ENCODE results near the gene FAM193B.
"Not testable (repeated sequence)": the region's sequence is repeated elsewhere in the genome, so short reads cannot be mapped to it uniquely, and the experiment has no call there.

Gene FAM193B

DNA sequence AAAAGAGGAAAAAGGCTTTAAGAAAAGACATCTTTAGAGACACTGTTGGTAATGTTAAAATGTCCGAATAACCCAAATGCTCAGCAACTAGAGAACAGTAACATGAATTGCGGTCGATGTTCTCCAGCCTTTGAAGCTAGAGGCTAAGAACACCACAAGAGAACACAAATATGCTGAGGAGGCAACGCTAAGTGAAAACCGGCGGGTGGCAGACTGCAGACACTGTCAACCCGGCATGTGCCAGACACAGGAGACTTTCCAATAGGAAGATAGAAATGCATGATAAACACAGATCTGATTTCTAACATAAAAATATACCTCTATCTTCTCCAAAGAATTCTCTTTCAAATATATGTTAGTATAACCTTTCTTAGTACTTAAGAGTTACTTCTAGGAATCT, 19.2 kb downstream of the FAM193B start:
- no peak overlapping the region for H3K4me3 ChIP-seq (ENCODE audit: low read length)
- no peak overlapping the region for H3K4me2 ChIP-seq (ENCODE audit: low read length)
- no peaks in the 10 kb centered on the region for H3K9me2 ChIP-seq (replicated peaks; ENCODE audit: control insufficient read depth, low read length)
- H3K9me3 ChIP-seq (ENCODE audit: control insufficient read depth, insufficient read depth, low read length) = no peaks in the 10 kb centered on the region
- H3K27me3 ChIP-seq (ENCODE audit: control insufficient read depth, low read length) = no peaks in the 10 kb centered on the region
- H3K36me3 ChIP-seq (ENCODE audit: control insufficient read depth, low read length) = peaks cover 81% of the 10 kb centered on the region
- no peak for TF ChIP-seq EZH2phosphoT487 (IDR thresholded peaks at IDR 0.05; ENCODE audit: borderline replicate concordance, low read length)
- TF ChIP-seq, protein P1, sequence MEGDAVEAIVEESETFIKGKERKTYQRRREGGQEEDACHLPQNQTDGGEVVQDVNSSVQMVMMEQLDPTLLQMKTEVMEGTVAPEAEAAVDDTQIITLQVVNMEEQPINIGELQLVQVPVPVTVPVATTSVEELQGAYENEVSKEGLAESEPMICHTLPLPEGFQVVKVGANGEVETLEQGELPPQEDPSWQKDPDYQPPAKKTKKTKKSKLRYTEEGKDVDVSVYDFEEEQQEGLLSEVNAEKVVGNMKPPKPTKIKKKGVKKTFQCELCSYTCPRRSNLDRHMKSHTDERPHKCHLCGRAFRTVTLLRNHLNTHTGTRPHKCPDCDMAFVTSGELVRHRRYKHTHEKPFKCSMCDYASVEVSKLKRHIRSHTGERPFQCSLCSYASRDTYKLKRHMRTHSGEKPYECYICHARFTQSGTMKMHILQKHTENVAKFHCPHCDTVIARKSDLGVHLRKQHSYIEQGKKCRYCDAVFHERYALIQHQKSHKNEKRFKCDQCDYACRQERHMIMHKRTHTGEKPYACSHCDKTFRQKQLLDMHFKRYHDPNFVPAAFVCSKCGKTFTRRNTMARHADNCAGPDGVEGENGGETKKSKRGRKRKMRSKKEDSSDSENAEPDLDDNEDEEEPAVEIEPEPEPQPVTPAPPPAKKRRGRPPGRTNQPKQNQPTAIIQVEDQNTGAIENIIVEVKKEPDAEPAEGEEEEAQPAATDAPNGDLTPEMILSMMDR (IDR thresholded peaks at IDR 0.05; ENCODE audit: low read depth, low read length, poor library complexity, severe bottlenecking) = no peak
- H3K27ac ChIP-seq (ENCODE audit: low read depth, low read length) = no peak overlapping the region
- no peaks in the 10 kb centered on the region for H3F3A ChIP-seq (ENCODE audit: control insufficient read depth, insufficient read depth)
- H3K4me1 ChIP-seq (ENCODE audit: control insufficient read depth, low read length) = no peaks in the 10 kb centered on the region
- no peaks in the 10 kb centered on the region for H4K20me1 ChIP-seq (ENCODE audit: control insufficient read depth, insufficient read depth, low read depth, low read length)
- H3K79me2 ChIP-seq (ENCODE audit: control insufficient read depth, low read length) = peaks cover 2% of the 10 kb centered on the region; the same call in 1 of the 2 replicates

DNA sequence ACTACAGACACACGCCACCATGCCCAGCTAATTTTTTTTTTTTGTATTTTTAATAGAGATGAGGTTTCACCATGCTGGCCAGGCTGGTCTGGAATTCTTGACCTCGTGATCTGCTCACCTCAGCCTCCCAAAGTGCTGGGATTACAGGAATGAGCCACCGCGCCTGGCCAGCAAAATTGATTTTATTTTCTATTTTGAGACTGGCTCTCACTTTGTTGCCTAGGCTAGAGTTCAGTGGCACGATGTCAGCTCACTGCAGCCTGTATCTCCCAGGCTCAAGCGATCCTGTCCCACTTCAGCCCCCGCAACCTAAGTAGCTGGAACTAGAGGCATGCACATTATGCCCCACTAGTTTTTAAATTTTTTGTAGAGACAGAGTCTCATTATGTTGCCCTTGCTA, 19.9 kb downstream of the FAM193B start:
- H3F3A ChIP-seq (ENCODE audit: control insufficient read depth, insufficient read depth); H3K79me2 ChIP-seq (ENCODE audit: control insufficient read depth, low read length); H3K9me2 ChIP-seq (replicated peaks; ENCODE audit: control insufficient read depth, low read length); H4K20me1 ChIP-seq (ENCODE audit: control insufficient read depth, insufficient read depth, low read depth, low read length); H3K4me3 ChIP-seq (ENCODE audit: low read length); H3K4me2 ChIP-seq (ENCODE audit: low read length); H3K27me3 ChIP-seq (ENCODE audit: control insufficient read depth, low read length); H3K9me3 ChIP-seq (ENCODE audit: control insufficient read depth, insufficient read depth, low read length); H3K27ac ChIP-seq (ENCODE audit: low read depth, low read length); H3K4me1 ChIP-seq (ENCODE audit: control insufficient read depth, low read length): not testable (repeated sequence)
- peaks cover 87% of the 10 kb centered on the region for H3K36me3 ChIP-seq (ENCODE audit: control insufficient read depth, low read length)

DNA sequence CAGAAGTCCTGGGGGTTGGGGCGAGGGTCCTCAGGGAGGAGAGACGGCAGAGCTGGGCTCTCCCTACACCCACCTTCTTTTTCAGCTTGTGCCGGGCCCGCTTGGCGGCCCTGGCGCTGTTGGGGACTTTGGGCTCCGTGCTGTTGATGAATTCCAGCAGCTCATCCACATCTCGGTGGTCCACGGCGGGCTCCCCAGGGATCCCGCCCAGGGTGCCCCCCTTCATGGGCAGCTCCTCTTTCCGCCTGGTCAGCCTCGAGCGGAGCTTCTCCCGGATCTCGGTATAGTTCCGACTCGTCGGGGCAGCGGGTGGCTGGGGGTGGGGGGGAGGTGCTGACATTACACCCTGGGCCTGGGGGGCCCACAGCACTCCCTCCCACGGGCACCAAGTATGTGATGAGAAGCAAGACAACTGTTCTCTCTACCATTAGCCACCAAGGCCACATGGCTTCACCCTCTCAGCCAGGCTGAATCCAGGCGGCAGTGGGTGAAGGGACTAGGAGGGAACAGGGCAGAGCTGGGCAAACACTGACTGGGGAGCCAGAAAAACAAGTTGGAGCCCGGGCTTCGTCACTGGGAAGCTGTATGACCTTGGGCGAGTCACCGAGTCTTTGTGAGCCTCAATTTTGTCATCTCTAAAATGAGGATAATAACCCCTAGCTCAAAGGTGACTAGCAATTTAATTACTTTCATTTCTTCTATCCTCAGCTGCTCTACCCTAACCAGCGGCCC, 23.0 kb downstream of the FAM193B start:
- Histone ChIP-seq H3K27me3 (ENCODE audit: control insufficient read depth, low read length) (no peaks in the 10 kb centered on the region), H3F3A (ENCODE audit: control insufficient read depth, insufficient read depth) (no peaks in the 10 kb centered on the region), H4K20me1 (ENCODE audit: control insufficient read depth, insufficient read depth, low read depth, low read length) (no peaks in the 10 kb centered on the region), H3K9me3 (ENCODE audit: control insufficient read depth, insufficient read depth, low read length) (no peaks in the 10 kb centered on the region), H3K79me2 (ENCODE audit: control insufficient read depth, low read length) (no peaks in the 10 kb centered on the region), H3K27ac (ENCODE audit: low read depth, low read length) (no peak overlapping the region), H3K4me3 (ENCODE audit: low read length) (no peak overlapping the region), H3K36me3 (ENCODE audit: control insufficient read depth, low read length) (peaks cover 81% of the 10 kb centered on the region), H3K4me1 (ENCODE audit: control insufficient read depth, low read length) (no peaks in the 10 kb centered on the region), H3K9me2 (replicated peaks; ENCODE audit: control insufficient read depth, low read length) (no peaks in the 10 kb centered on the region), H3K4me2 (ENCODE audit: low read length) (no peak overlapping the region)
- no peak for TF ChIP-seq EZH2phosphoT487 (IDR thresholded peaks at IDR 0.05; ENCODE audit: borderline replicate concordance, low read length)
- TF ChIP-seq, protein P1 (IDR thresholded peaks at IDR 0.05; ENCODE audit: low read depth, low read length, poor library complexity, severe bottlenecking) = no peak

DNA sequence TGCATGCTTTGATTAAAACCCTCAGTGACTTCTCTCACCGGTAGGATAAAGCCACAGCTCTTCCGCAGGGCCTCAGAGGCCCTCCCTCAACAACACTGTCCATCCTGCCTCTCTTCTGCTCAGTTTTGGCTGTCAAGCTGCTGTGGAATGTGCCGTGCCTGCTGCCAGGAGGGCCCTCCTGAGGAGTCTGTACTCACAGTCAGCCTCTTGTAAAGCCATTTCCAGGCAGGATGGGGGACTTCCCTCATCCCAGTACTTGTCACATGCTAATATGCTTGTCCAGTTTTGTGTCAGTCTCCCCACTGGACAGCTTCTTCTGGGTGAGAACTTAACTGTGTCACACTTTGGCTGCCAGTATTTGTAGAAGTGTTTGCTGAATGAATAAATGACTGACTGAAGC, 23.7 kb downstream of the FAM193B start:
- Histone ChIP-seq H3K9me3 (ENCODE audit: control insufficient read depth, insufficient read depth, low read length) (no peaks in the 10 kb centered on the region), H3K4me1 (ENCODE audit: control insufficient read depth, low read length) (no peaks in the 10 kb centered on the region), H4K20me1 (ENCODE audit: control insufficient read depth, insufficient read depth, low read depth, low read length) (no peaks in the 10 kb centered on the region), H3K27ac (ENCODE audit: low read depth, low read length) (no peak overlapping the region), H3K4me3 (ENCODE audit: low read length) (no peak overlapping the region), H3K36me3 (ENCODE audit: control insufficient read depth, low read length) (peaks cover 81% of the 10 kb centered on the region), H3F3A (ENCODE audit: control insufficient read depth, insufficient read depth) (no peaks in the 10 kb centered on the region), H3K4me2 (ENCODE audit: low read length) (no peak overlapping the region), H3K79me2 (ENCODE audit: control insufficient read depth, low read length) (no peaks in the 10 kb centered on the region), H3K27me3 (ENCODE audit: control insufficient read depth, low read length) (no peaks in the 10 kb centered on the region), H3K9me2 (replicated peaks; ENCODE audit: control insufficient read depth, low read length) (no peaks in the 10 kb centered on the region)
- TF ChIP-seq, protein P1 (IDR thresholded peaks at IDR 0.05; ENCODE audit: low read depth, low read length, poor library complexity, severe bottlenecking) = no peak
- TF ChIP-seq EZH2phosphoT487 (IDR thresholded peaks at IDR 0.05; ENCODE audit: borderline replicate concordance, low read length) = no peak
